Esophagus muscularis mucosa (tissue), 4 donors: ENCODE results near the gene PTPRD. TPM values are rescaled to one million over a fixed set of nuclear protein-coding genes. Genes with fewer than 3 reads are reported as not detected.

Experiments used
- DNase-seq: peaks from one replicate; pipeline ENCODE4 v3.0.0-alpha.2; 2017; ENCODE audit errors: extremely low spot score
- H3K27ac ChIP-seq, 4 donors: fragments of 200-600 bp; sonication (generic); replicated peaks in 1 of 4; 1 replicate in 3 of 4; 2 replicates in 1 of 4; pipeline ENCODE4 v1.5.1; 2016 to 2019; ENCODE audit warnings: mild to moderate bottlenecking in 1 of 4
- H3K27me3 ChIP-seq, 4 donors: fragments of 200-600 bp; sonication (generic); one replicate each; pipeline versions ENCODE4 v1.5.1 to v1.6.0; 2016 to 2019
- H3K36me3 ChIP-seq, 4 donors: fragments of 200-600 bp; sonication (generic); one replicate each; pipeline ENCODE4 v1.5.1; 2016 to 2019
- H3K4me1 ChIP-seq, 4 donors: fragments of 200-600 bp; sonication (generic); one replicate each; pipeline ENCODE4 v1.5.1; 2016 to 2019
- H3K4me3 ChIP-seq, 4 donors: fragments of 200-600 bp; sonication (generic); 1 replicate in 2 of 4; 2 replicates in 2 of 4; pipeline ENCODE4 v1.5.1; 2016 to 2019; ENCODE audit warnings: mild to moderate bottlenecking in 4 of 4, moderate library complexity in 1 of 4
- H3K9me3 ChIP-seq, 4 donors: fragments of 200-600 bp; sonication (generic); 1 replicate in 3 of 4; 2 replicates in 1 of 4; pipeline ENCODE4 v1.5.1; 2016 to 2019
- EP300 ChIP-seq: sonication (generic); formaldehyde crosslinking; IDR thresholded peaks from one replicate; pipeline ENCODE4 v1.6.1; 2017; ENCODE audit warnings: antibody characterized with exemption
- POLR2A ChIP-seq: fragments of 450-650 bp; IDR thresholded peaks from one replicate; pipeline ENCODE4 v1.6.1; 2017; ENCODE audit warnings: antibody characterized with exemption, moderate library complexity, mild to moderate bottlenecking, low read depth
- POLR2AphosphoS5 ChIP-seq, 2 donors: sonication (generic); formaldehyde crosslinking; IDR thresholded peaks; one replicate each; pipeline ENCODE4 v1.6.1; 2017; ENCODE audit warnings: antibody characterized with exemption in 2 of 2
- WGBS: methylation state at CpG from one replicate; pipeline ENCODE4 v1.1.5; 2018; 5-methylcytosine and 5-hydroxymethylcytosine counted together
- intact Hi-C: fragments of 100-400 bp; cut with DNase I; formaldehyde crosslinking; loops from one replicate; pipeline ENCODE4 v1.15.1; 2023
- total RNA-seq, 4 donors: library from RNA; depleted of rRNA; stranded (reverse); fragments of >200 nt; gene quantifications; one replicate each; pipeline versions ENCODE4 v1.1.0 to v1.2.1, GENCODE V29; 2016
- TF ChIP-seq, protein P1 (sequence below), 3 experiments: fragments of 200-600 bp in 2 of 3; fragments of 450-650 bp in 1 of 3; sonication (generic) in 2 of 3; IDR thresholded peaks; one replicate each; pipeline ENCODE4 v1.5.1; 2017 to 2019; ENCODE audit warnings: antibody characterized with exemption in 3 of 3, mild to moderate bottlenecking in 2 of 3, moderate library complexity in 1 of 3

PTPRD gene
- total RNA-seq, 4 donors from 2014 or later, result 4.1 to 6.6 (median 5.0) TPM

DNA sequence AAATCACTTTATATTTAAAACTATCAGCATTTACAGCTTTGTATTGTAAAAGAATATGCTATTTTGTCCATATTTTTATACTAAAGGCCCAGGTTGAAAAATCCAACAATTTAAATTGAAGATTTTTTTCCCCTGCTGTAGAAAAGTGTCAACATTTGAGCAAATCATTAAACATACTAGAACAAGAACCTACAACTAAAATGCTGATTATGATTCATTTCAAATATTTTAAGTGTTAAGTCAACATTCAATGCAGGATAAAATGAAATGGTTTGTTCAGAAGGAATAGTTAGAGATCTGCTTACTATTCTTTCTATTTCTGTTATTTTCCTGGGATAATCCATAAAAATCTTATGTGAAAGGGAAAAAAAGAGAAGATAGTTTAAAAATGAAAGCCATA, 1946.7 kb downstream of the PTPRD start:
- TF ChIP-seq EP300 (no peak), POLR2A (no peak), POLR2AphosphoS5 (IDR thresholded peaks at IDR 0.05) (no peak)
- TF ChIP-seq, protein P1, sequence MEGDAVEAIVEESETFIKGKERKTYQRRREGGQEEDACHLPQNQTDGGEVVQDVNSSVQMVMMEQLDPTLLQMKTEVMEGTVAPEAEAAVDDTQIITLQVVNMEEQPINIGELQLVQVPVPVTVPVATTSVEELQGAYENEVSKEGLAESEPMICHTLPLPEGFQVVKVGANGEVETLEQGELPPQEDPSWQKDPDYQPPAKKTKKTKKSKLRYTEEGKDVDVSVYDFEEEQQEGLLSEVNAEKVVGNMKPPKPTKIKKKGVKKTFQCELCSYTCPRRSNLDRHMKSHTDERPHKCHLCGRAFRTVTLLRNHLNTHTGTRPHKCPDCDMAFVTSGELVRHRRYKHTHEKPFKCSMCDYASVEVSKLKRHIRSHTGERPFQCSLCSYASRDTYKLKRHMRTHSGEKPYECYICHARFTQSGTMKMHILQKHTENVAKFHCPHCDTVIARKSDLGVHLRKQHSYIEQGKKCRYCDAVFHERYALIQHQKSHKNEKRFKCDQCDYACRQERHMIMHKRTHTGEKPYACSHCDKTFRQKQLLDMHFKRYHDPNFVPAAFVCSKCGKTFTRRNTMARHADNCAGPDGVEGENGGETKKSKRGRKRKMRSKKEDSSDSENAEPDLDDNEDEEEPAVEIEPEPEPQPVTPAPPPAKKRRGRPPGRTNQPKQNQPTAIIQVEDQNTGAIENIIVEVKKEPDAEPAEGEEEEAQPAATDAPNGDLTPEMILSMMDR (IDR thresholded peaks at IDR 0.05), result no peak
- no peaks in the 10 kb centered on the region for H3K36me3 ChIP-seq
- DNase-seq, result no peak
- H3K9me3 ChIP-seq, result no peaks in the 10 kb centered on the region
- no peak overlapping the region for H3K4me3 ChIP-seq
- H3K27ac ChIP-seq, result no peak overlapping the region
- no peaks in the 10 kb centered on the region for H3K27me3 ChIP-seq
- H3K4me1 ChIP-seq, result no peaks in the 10 kb centered on the region
- intact Hi-C loops, result no loop called here

DNA sequence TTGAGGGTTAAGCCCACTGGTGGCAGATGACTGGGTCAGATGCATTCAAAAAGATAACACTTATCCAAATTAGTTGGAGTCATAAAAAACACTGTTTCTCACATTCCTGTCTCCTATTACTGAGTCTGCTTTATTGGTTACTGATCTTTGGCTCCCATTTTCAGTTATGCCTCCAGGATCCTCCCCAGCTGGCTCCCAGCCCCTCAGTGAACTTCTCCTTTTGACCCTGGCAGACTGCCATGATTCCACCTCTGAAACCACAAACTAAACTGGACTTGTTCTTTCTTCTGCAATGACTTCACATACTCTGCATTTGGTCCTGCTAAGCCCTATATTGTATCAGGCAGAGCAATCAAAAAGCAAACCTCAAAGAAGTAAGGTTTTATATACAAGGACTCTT, 1952.4 kb downstream of the PTPRD start:
- intact Hi-C loops, result no loop called here
- no peak for DNase-seq

DNA sequence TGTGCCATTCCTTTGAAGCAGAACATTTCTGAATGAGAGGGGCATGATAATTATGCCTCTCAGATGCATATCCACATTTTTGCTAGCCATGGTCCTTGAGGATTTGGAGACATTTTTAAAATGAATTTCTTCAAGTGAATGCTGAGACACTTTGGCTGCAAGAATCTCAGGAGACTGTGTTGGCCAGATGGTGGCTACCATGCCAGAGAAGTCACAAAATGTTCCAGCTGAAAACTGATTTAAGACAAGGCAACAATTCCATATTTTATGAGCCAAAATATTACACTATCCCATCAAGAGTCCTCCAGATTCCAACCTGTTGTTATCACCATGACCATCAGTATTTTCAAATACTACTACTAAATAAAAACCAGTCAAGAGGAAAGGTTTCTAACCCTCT, 1953.7 kb downstream of the PTPRD start:
- TF ChIP-seq EP300 (no peak), POLR2A (no peak), POLR2AphosphoS5 (IDR thresholded peaks at IDR 0.05) (no peak)
- TF ChIP-seq, protein P1 (IDR thresholded peaks at IDR 0.05), result no peak
- no peaks in the 10 kb centered on the region for H3K27me3 ChIP-seq
- no peaks in the 10 kb centered on the region for H3K9me3 ChIP-seq
- intact Hi-C loops, result no loop called here
- H3K4me1 ChIP-seq, result peaks cover 0 to 8% (median 0%) of the 10 kb centered on the region in 4 donors
- no peak overlapping the region for H3K27ac ChIP-seq
- H3K36me3 ChIP-seq, result no peaks in the 10 kb centered on the region
- no peak for DNase-seq
- H3K4me3 ChIP-seq, result no peak overlapping the region

More for the DNA sequence above, 1952.4 kb downstream of the PTPRD start:
- Histone ChIP-seq H3K9me3 (no peaks in the 10 kb centered on the region), H3K4me1 (peaks cover 0 to 8% (median 0%) of the 10 kb centered on the region in 4 donors), H3K27me3 (no peaks in the 10 kb centered on the region), H3K27ac (no peak overlapping the region), H3K36me3 (no peaks in the 10 kb centered on the region), H3K4me3 (no peak overlapping the region)
- TF ChIP-seq POLR2A, result no peak
- no peak for TF ChIP-seq EP300
- no peak for TF ChIP-seq POLR2AphosphoS5 (IDR thresholded peaks at IDR 0.05)
- TF ChIP-seq, protein P1 (IDR thresholded peaks at IDR 0.05), result no peak

DNA sequence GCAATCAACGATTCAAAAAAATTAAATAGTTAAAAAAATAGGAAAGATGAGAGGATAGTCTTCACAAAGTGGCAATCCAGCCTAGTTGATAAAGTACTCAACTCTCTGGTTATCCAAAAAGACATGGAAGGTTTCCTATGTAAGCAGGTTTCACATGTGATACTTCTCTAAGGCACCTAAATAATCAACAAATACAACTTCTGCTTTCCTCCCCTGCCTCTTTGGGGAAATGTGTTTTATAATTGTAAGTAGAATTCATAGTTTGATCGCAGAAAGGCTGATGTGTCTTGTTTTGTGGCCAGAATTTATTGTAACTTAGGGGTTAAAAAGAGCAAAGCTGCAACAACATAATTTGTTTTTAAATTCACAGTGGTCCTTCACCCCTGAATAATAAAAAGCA, 1957.7 kb downstream of the PTPRD start:
- Histone ChIP-seq H3K27me3 (no peaks in the 10 kb centered on the region), H3K9me3 (no peaks in the 10 kb centered on the region), H3K4me1 (peaks cover 0 to 8% (median 4%) of the 10 kb centered on the region in 4 donors), H3K4me3 (no peak overlapping the region), H3K27ac (no peak overlapping the region), H3K36me3 (no peaks in the 10 kb centered on the region)
- intact Hi-C loops, result no loop called here
- DNase-seq, result no peak
- TF ChIP-seq, protein P1 (IDR thresholded peaks at IDR 0.05), result no peak
- TF ChIP-seq POLR2AphosphoS5 (IDR thresholded peaks at IDR 0.05), result no peak
- no peak for TF ChIP-seq POLR2A
- no peak for TF ChIP-seq EP300
- WGBS, result 84% methylated on average over 2 of the region's 2 CpGs

DNA sequence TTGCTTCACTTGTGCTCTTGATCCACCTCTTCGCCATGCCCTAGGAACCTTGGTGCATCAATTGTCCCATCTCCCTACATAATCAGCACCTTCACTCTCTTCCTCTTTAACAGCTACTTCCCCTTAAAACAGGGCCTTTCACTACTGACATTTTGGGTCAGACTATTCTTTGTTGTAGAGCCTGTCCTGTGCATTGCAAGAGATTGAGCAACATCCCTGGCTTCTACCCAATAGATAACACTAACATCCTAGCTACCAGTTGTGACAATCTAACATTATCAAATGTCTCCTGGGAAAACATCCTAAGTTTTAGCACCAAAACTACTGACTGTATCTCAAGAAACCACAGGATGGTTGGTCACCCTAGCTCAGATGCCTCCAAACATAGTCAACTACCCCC, 1958.9 kb downstream of the PTPRD start:
- no peak for DNase-seq
- Histone ChIP-seq H3K4me1 (peaks cover 0 to 8% (median 3%) of the 10 kb centered on the region in 4 donors), H3K4me3 (no peak overlapping the region), H3K27ac (no peak overlapping the region), H3K9me3 (no peaks in the 10 kb centered on the region), H3K36me3 (no peaks in the 10 kb centered on the region), H3K27me3 (no peaks in the 10 kb centered on the region)
- TF ChIP-seq, protein P1 (IDR thresholded peaks at IDR 0.05), result no peak
- no peak for TF ChIP-seq POLR2A
- TF ChIP-seq EP300, result no peak
- no peak for TF ChIP-seq POLR2AphosphoS5 (IDR thresholded peaks at IDR 0.05)
- intact Hi-C loops, result no loop called here
- 85% methylated on average over 1 of the region's 1 CpG for WGBS
